HG03520 (cell line): Measurements from ENCODE around the gene CX3CL1.
"Not testable (repeated sequence)": the region's sequence is repeated elsewhere in the genome, so short reads cannot be mapped to it uniquely, and the experiment has no call there.

ENCODE experiments used
- ATAC-seq: cut with Tn5 transposase; IDR thresholded peaks from one replicate; pipeline ENCODE4 v1.9.1; 2021; ENCODE audit warnings: mild to moderate bottlenecking, moderate library complexity; ENCODE audit not compliant: unreplicated experiment

The CX3CL1 gene

DNA sequence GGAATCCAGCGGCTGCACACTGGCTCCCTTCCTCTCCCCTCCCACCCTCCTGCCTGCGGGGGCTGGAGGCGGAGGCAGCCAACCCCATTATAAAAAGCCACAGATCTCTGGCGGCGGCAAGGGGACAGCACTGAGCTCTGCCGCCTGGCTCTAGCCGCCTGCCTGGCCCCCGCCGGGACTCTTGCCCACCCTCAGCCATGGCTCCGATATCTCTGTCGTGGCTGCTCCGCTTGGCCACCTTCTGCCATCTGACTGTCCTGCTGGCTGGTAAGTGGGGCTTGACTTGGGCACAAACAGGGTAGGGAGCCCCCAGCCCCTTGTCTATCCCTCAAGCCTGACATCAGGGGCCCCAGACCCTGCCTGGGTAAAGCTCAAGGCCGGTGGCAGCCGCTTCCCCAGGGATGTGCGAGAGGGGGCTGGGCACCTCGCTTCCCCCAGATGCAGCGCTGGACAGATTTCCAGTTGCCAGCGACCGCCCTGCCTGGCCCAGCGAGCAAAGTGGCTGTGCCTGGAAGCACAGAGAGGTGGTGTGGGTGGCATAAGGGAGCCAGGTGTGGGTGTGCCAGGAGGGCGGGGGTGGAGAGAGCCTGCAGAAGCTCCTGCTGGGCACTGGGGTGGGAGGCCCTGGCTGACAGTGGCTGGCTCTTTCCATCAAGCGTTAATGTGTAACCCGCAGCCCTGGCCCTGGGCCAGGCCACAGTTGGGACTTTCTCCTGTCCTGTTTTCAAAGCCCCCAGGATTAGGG lies at the start of gene CX3CL1:
Gene CX3CL1 (plus strand): TSS at position 119 of the 745 bp plus-strand sequence. CDS start 79 bp downstream, at position 198.
- ATAC-seq, result no peak

DNA sequence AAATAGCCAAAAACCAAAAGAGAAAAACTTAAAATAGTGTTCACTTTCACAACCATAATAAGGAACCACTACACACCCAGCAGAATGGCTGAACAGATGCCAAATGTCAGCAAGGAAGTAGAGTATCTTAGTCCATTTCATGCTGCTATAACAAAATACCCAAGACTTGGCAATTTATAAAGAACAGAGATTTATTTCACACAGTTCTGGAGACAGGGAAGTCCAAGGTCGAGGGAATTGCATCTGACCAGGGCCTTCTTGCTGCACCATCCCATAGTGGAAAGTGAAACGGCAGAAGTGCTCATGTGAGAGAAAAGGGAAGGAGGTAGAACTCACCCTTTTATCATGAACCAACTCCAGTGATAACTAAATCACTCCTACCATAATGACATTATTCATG lies 47.5 kb upstream of the CX3CL1 start:
- no peak for ATAC-seq

DNA sequence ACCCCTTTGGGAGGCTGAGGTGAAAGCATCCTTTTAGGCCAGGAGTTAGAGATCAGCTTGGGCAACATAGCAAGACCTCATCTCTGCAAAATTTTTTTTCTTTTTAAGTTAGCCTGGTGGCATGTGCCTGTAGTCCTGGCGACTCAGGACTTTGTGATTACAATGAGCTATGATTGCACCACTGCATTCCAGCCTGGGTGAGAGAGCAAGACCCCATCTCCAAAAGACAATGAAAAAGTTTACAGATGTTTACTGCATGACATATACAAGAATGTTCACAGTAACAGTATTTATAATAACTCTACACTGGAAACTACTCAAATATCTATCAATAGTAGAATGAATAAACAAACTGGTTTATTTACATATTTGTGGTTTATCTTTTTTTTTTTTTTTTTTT lies 46.8 kb upstream of the CX3CL1 start:
- ATAC-seq, result no peak

- ATAC-seq, result no peak
Measured at GRCh38 chr16:57329718-57330327, 42.5 kb upstream of the CX3CL1 start.

- ATAC-seq, result no peak
Measured at GRCh38 chr16:57331355-57331754, 40.9 kb upstream of the CX3CL1 start.

- no peak for ATAC-seq
Measured at GRCh38 chr16:57333402-57333801, 38.9 kb upstream of the CX3CL1 start.

DNA sequence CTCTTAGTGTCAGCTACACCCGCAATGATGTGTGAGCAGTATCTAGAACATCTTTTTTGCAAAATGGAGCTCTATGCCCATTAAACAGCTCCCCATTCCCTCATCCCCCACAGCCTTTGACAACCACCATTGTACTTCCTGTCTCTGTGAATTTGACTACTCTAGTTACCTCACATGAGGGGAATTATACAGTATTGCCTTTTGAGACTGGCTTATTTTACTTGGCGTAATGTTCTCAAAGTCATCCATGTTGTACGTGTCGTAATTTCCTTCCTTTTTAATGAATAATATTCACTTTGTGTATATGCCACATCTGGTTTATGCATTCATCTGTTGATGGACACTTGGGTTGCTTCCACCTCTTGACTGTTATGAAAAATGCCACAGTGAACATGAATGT lies 36.9 kb upstream of the CX3CL1 start:
- ATAC-seq, result no peak

DNA sequence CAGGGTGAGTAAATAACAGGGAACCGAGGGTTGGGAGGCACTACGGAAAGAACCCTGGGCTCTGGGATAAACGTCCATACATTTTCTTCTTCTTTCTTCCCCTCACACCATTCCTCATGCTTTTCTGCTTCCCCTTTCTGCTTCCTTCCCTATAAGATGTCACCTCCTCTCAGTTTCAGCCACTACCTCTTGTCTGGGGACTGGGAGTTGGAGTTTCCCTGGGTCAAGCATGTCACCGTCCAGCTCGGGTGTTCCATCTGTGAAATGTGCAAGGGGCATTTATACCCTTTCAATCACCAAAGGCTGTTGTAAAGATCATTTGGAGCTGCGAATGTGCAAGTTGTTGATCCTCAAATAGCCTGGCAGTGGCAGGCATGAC lies 31.2 kb upstream of the CX3CL1 start:
- no peak for ATAC-seq

DNA sequence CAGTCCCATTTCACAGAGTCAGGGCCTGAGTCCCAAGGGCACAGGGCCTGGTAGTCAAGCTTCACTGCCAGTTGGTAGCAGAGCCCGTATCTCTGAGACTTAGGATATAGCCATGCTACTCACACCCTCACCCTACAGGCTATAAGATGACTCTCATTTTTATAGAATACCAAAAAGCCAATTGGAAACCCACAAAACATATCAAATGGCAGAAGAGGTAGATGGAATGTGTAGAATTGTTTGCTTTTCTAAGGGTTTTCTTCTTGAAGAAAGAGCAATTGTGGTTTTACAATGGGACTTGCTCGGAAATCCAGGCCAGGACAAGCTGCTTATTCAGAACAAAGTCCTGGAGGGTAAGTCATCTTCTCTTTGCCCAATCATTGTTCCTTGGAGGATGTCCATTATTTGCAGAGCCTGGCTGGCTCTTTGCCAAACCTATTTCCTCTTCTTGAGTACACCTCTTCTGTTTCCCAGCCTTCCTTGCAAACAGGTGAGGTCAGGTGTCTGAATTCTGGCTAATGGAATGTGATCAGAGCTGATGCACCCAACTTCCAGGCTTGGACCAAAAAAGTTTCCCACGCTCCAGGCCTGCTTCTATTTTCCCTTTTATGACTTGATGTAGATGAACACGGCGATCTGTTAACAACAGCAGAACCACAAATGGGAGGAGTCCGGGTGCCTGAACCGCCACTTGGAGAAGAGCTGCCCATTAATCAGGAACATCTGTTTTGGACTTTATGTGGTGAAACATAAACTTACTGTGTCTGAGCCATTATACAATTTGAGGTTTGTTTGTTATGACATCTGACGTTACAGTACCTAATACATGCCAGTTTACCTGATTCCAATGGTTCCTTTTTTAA lies 30.6 kb upstream of the CX3CL1 start:
- no peak for ATAC-seq

DNA sequence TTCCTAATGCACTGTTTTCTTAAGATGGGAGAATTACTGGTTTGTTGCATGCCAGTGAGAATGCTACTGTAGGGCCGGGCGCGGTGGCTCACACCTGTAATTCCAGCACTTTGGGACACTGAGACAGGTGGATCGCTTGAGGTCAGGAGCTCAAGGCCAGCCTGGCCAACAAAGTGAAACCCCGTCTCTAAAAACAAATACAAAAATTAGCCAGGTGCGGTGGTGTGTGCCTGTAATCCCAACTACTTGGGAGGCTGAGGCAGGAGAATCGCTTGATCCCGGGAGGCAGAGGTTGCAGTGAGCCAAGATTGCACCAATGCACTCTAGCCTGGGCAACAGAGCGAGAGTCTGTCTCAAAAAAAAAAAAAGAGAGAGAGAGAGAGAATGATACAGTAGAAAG lies 29.7 kb upstream of the CX3CL1 start:
- ATAC-seq, result not testable (repeated sequence)

- ATAC-seq, result no peak
Measured at GRCh38 chr16:57343221-57343620, 29.1 kb upstream of the CX3CL1 start.

- ATAC-seq, result not testable (repeated sequence)
Measured at GRCh38 chr16:57344094-57344493, 28.2 kb upstream of the CX3CL1 start.

DNA sequence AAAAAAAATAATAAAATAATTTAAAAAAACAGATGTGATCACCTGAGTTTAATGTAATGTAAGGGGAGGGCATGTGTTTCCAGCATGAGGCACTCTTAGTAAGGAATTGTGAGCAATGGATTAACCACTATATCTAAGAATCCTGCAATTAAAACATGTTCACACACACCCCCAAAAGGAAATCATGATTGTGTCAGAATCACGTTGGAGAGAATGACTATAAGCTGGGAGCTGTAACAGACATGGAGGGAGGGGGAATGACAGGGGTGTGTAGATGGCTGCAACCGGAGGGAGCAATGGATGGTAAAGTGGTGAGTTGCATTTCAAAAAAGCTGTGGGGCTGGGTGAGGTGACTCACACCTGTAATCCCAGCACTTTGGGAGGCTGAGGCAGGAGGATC lies 27.3 kb upstream of the CX3CL1 start:
- no peak for ATAC-seq

- ATAC-seq, result no peak
Measured at GRCh38 chr16:57345666-57346204, 26.6 kb upstream of the CX3CL1 start.

- ATAC-seq, result no peak
Measured at GRCh38 chr16:57347858-57348257, 24.4 kb upstream of the CX3CL1 start.

DNA sequence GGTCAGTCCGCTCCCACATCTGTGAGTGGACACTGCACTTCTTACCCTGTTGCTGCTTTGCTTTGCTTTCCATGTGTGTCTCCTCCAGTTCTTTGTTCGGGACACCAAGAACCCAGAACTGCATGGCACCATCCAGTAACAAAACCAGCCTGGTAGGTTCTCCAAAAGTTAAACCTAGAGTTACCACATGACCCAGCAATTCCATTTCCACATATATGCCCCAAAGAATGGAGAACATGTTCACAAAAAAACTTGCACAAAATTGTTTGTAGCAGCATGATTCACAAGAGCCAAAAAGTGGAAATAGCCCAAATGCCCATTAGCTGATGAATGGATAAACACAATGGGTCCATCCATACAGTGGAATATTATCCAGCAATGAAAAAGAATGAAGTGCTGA lies 24.0 kb upstream of the CX3CL1 start:
- ATAC-seq, result no peak

- peak; percentile 89 for ATAC-seq
Measured at GRCh38 chr16:57349212-57350031, 22.9 kb upstream of the CX3CL1 start.

DNA sequence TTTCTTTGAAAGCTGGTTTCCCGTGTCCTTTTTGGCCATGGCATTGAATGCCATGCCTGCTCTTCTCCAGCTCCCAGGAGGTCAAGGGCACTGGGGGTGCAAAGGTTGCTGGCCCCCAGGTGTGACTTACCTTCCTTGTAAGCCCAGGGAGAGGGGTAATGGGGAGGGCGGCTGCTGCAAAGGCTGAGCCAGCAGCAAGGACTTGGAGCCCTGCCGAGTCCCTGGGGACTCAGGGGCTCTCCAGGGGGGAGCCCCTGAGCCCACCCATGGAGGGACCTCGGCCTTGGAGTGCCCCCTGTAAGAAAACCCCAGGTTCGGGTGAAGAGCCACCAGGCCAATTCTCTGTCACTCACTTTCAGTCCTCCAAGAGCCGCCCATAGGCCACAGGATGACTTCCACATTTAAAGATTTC lies 19.6 kb upstream of the CX3CL1 start:
- no peak for ATAC-seq

GRCh38 chr16:57354311-57354710 lies 18.0 kb upstream of the CX3CL1 start:
- no peak for ATAC-seq

- ATAC-seq, result no peak
Measured at GRCh38 chr16:57355898-57356414, 16.3 kb upstream of the CX3CL1 start.
